GM21447 (cell line): ENCODE results near the gene VMA21.

Source experiments
- ATAC-seq: cut with Tn5 transposase; IDR thresholded peaks from one replicate; pipeline ENCODE4 v1.9.1; 2021; ENCODE audit not compliant: unreplicated experiment

The VMA21 gene

GRCh38 chrX:151396825-151397740 is at the start of gene VMA21:
Gene VMA21 (plus strand): TSS chrX:151397206. CDS start chrX:151397309, 103 bp downstream.
- ATAC-seq = peak; percentile 74

GRCh38 chrX:151359341-151359740 is 37.7 kb upstream of the VMA21 start:
- no peak for ATAC-seq

GRCh38 chrX:151359931-151360871 is 36.8 kb upstream of the VMA21 start:
- no peak for ATAC-seq

GRCh38 chrX:151363316-151363715 is 33.7 kb upstream of the VMA21 start:
- no peak for ATAC-seq

- no peak for ATAC-seq
These were observed 31.4 kb upstream of the VMA21 start for GRCh38 chrX:151365579-151365978.

- ATAC-seq = no peak
These were observed 26.1 kb upstream of the VMA21 start for GRCh38 chrX:151370906-151371305.

GRCh38 chrX:151384807-151385206 is 12.2 kb upstream of the VMA21 start:
- no peak for ATAC-seq

- no peak for ATAC-seq
These were observed 10.1 kb upstream of the VMA21 start for GRCh38 chrX:151386838-151387459.

- no peak for ATAC-seq
These were observed 5.3 kb upstream of the VMA21 start for GRCh38 chrX:151391722-151392121.

GRCh38 chrX:151393514-151393913 is 3.5 kb upstream of the VMA21 start:
- no peak for ATAC-seq

- ATAC-seq = peak; percentile 29
These were observed 773 bp upstream of the VMA21 start for GRCh38 chrX:151396042-151396824.

- ATAC-seq = peak; percentile 12
These were observed 700 bp downstream of the VMA21 start for GRCh38 chrX:151397741-151398070.

- no peak for ATAC-seq
These were observed 1.3 kb downstream of the VMA21 start for GRCh38 chrX:151398346-151398745.

- no peak for ATAC-seq
These were observed 5.8 kb downstream of the VMA21 start for GRCh38 chrX:151402719-151403390.

GRCh38 chrX:151416579-151416978 is 19.6 kb downstream of the VMA21 start:
- no peak for ATAC-seq

- no peak for ATAC-seq
These were observed 22.8 kb downstream of the VMA21 start for GRCh38 chrX:151419782-151420181.

GRCh38 chrX:151424505-151424904 is 27.5 kb downstream of the VMA21 start:
- no peak for ATAC-seq

- ATAC-seq = no peak
These were observed 51.5 kb downstream of the VMA21 start for GRCh38 chrX:151448509-151448908.

- ATAC-seq = no peak
These were observed 61.8 kb downstream of the VMA21 start for GRCh38 chrX:151458824-151459223.
